ENCODE results near the gene SLC15A1. TPM values are rescaled to one million over a fixed set of nuclear protein-coding genes. Genes with fewer than 3 reads are reported as not detected.

The SLC15A1 gene
- total RNA-seq, 1 experiment from 2014 or later: 1.9 TPM

DNA sequence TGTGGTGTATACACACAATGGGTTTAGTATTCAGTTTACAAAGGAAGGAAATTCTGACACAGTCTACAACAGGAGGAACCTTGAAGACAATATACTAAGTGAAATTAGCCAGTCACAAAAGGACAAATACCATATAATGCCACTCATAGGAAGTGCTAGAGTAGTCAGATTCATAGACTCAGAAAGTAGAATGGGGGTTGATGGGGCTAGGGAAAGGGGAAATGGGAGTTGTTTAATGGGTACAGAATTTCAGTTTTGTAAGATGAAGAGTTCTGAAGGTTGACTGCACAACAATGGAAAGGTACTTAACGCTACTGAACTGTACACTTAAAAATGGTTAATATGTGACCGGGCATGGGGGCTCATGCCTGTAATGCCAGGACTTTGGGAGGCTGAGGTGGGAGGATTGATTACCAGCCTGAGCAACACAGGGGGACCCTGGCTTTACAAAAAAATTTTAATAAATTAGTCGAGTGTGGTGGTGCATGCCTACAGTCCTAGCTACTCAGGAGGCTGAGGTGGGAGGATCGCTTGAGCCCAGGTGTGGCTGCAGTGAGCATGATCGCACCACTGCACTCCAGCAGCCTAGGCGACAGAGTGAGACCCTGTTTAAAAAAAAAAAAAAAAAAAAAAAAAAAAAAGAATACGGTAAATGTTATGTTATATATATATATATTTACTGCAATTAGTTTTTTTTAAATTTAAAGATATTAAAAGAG is 45.0 kb downstream of the SLC15A1 start:
- Mint-ChIP-seq H3K9me3 (no peaks in the 10 kb centered on the region), H3K36me3 (ENCODE audit: insufficient read depth in 1 of 3, low read depth in 3 of 3) (no peaks in the 10 kb centered on the region), H3K27ac (no peak overlapping the region), H3K4me3 (no peak overlapping the region; a peak in 1 of 5 replicates), H3K27me3 (ENCODE audit: low read depth) (no peaks in the 10 kb centered on the region), H3K4me1 (peaks cover 0 to 3% of the 10 kb centered on the region in 2 experiments; a peak in 2 of 4 replicates)
- no peaks in the 10 kb centered on the region for H3K4me1 ChIP-seq (ENCODE audit: insufficient read depth, low read length)
- no peak overlapping the region for H3K4me2 ChIP-seq (ENCODE audit: insufficient read depth, insufficient read length, low read length)
- H3K56ac ChIP-seq (ENCODE audit: insufficient read length, low read depth, low read length): no peak overlapping the region
- no peaks in the 10 kb centered on the region for H4K20me1 ChIP-seq (ENCODE audit: control insufficient read depth, insufficient read depth, insufficient read length)
- H2BK5ac ChIP-seq (ENCODE audit: insufficient read length, low read length): no peak overlapping the region
- H3K27ac ChIP-seq (ENCODE audit: insufficient read length, low read depth, low read length): no peak overlapping the region
- no peak overlapping the region for H2BK20ac ChIP-seq (ENCODE audit: low read depth, low read length, poor library complexity, severe bottlenecking)
- H3K23me2 ChIP-seq (ENCODE audit: insufficient read length, low read depth, low read length, poor library complexity, severe bottlenecking): no peaks in the 10 kb centered on the region
- no peaks in the 10 kb centered on the region for H3K79me2 ChIP-seq (ENCODE audit: insufficient read depth, low read length)
- DNase-seq: no peak
- H3K14ac ChIP-seq (ENCODE audit: insufficient read depth, low read length): no peak overlapping the region; the same call in 1 of the 2 replicates
- H3K4ac ChIP-seq (ENCODE audit: low read depth, low read length): no peak overlapping the region
- no peak for TF ChIP-seq CTCF (conservative IDR thresholded peaks at IDR 0.05)
- no peak overlapping the region for H3K23ac ChIP-seq (ENCODE audit: insufficient read length, low read depth, low read length)
- H2AFZ ChIP-seq (ENCODE audit: low read length): no peak overlapping the region
- no peak overlapping the region for H4K8ac ChIP-seq (replicated peaks; ENCODE audit: insufficient read length, low read depth, low read length)
- H2BK15ac ChIP-seq (ENCODE audit: low read depth, low read length): no peak overlapping the region
- H2BK120ac ChIP-seq (ENCODE audit: low read depth, low read length, poor library complexity, severe bottlenecking): no peak overlapping the region
- H2AK5ac ChIP-seq (ENCODE audit: insufficient read length, low read length): no peak overlapping the region
- no peak overlapping the region for H2BK12ac ChIP-seq (ENCODE audit: insufficient read length, low read depth, low read length)
- H3K79me1 ChIP-seq (ENCODE audit: insufficient read depth, low read depth, low read length, poor library complexity, severe bottlenecking): no peaks in the 10 kb centered on the region
- WGBS (ENCODE audit: extremely low coverage, insufficient read length, low lambda C conversion rate): no CpG with 5 or more reads among the region's 7 CpGs
- no peak overlapping the region for H4K5ac ChIP-seq (ENCODE audit: insufficient read length, low read depth, low read length)
- H3K9ac ChIP-seq (ENCODE audit: extremely low read depth, insufficient read length, low read length): no peak overlapping the region
- H3K27me3 ChIP-seq (ENCODE audit: insufficient read depth, low read length): no peaks in the 10 kb centered on the region
- no peak overlapping the region for H3K18ac ChIP-seq (ENCODE audit: insufficient read length, low read depth, low read length)
- no peak overlapping the region for H3T11ph ChIP-seq (ENCODE audit: low read length)
- H3K9me3 ChIP-seq (ENCODE audit: control insufficient read depth, low read depth, low read length): no peaks in the 10 kb centered on the region
- no peak overlapping the region for H4K91ac ChIP-seq (ENCODE audit: insufficient read length, low read depth, low read length)

All from H9 (cell line).